NCI-H2081 (cell line): Measurements from ENCODE around the gene DIP2A.
"Not testable (repeated sequence)": the region's sequence is repeated elsewhere in the genome, so short reads cannot be mapped to it uniquely, and the experiment has no call there.

ENCODE experiments used
- DNase-seq, 2 experiments: peaks; one replicate each; lab custom pipeline; 2025; lab: John Stamatoyannopoulos, UW

DIP2A gene

DNA sequence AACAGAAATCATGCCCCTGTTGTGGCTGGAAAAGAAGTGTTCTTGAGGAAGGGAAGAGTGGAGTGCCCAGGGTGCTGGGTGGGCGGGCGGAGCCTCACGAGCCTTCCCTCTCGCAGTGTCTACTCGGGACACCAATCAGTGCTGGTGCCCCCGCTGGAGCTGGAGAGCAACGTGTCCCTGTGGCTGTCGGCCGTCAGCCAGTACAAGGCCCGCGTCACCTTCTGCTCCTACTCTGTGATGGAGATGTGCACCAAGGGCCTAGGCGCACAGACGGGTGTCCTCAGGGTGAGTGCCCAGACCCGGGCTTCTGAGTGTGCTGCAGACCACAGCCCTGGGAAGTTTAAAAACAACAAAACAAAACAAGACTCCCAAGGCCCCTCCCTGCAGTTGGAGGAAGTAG is 98.8 kb downstream of the DIP2A start:
- DNase-seq, result no peak

DNA sequence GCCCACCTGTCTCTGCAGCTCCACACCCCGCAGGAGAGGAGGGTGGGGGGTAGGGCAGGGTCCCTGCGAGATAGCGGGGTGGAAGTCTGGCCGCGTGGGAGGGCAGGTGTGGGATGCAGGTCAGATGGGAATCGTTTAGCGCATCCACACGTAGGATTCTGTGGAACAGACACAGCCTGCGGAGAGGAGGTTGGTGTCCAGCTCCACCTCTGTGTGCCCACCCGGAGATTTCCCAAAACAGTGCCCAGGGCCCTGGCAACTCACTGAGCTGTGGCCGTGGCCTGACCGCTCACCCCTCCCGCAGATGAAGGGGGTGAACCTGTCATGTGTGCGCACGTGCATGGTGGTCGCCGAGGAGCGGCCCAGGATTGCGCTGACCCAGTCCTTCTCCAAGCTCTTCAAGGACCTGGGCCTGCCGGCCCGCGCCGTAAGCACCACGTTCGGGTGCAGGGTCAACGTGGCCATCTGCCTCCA is 99.3 kb downstream of the DIP2A start:
- no peak for DNase-seq

DNA sequence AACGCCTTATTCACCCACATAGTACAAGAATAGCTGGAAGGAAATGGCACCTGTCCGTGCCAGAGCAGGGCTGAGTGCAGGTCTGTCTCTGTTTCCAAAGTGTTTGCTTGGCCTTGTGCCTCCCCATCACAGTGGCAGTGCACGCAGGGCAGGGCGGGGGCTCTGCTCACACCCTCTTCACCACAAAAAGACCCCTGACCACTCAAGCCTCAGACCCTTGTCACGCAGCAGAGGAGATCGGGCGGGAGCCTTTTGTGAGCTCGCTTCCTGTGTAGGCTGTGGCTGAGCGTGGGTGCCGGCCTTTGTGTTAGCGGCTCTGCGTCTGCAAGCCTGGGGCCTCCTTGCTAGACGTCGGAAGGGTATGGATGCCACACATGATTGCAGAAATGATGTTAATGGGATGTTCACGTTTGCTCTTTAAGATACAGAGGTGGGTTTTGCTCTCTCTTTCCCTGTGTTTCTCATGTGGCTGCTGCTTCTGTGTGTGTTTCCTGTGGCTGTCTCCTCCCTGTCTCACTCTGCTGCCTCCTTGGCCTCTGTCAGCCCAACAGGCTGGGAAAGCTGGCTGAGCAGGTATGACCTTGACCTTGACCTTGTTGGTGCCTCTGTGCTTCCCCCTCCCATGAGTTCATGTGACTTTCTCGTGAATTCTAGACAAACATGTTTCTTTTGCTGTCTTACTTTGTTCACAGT is 100.7 kb downstream of the DIP2A start:
- DNase-seq, result no peak

DNA sequence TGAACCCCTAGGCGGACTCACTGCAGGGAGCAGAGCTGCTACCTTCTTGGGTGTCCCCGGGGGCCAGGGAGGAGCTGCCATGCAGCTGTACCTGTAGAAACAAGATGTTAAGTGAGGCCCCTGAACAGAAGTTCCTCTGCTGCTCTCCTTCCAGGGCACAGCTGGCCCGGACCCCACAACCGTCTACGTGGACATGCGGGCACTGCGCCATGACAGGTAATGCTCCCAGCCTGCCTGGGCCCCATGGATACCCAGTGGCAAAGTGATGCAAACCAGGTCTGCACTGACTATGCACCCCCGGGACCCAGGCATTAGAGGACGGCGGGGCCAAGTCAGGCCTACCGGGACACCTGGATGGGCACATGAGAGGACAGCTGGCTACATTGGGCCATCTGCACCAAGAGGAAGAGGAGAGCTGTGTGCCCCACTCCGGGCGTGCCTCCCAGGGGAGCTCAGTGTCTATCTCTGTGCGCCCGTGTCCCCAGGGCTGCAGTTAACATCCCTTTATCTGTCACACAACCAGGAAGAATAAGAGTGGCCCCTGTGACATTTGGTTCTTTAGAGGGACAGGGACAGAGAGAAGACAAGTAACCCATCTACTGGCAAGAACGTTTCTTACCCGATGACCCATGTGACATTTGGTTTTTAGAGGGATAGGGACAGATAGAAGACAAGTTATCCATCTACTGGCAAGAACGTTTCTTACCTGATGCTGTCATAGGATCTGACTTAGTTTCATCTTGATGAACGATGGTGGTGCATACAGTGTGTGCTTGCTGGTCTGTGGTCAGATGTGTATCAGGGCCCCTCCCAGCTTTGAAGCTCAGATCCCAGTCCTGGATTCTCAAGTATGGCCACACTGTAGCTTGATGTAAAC is 102.1 kb downstream of the DIP2A start:
- DNase-seq, result no peak

DNA sequence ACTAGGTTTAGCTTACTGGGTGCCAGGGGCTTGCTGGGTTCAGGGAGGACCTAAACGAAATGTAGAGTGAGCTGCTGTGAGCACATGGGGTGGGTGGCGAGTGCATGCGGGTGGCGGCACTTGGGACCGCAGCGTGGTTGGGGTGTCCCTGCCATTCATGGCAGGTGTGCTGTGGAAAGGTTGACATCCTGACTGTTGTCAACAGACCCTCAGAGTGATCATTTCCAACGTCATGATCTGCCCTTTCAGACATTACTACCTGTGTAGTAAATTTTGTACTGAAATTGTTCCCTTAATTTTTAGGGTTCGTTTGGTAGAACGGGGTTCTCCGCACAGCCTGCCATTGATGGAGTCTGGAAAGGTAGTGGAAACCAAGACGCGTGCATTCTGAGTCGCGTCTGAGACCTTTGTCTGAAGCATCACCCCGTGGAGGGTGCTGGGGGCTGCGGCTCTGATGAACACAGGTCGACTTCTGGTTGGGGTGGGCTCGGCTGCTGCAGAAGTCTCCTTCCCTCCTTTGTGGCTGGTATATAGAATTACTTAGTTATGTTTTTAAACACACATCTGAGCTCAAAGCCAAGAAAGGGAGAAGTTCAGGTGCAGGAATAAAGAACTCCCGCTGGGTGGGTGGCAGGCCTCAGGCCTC is 102.9 kb downstream of the DIP2A start:
- no peak for DNase-seq

DNA sequence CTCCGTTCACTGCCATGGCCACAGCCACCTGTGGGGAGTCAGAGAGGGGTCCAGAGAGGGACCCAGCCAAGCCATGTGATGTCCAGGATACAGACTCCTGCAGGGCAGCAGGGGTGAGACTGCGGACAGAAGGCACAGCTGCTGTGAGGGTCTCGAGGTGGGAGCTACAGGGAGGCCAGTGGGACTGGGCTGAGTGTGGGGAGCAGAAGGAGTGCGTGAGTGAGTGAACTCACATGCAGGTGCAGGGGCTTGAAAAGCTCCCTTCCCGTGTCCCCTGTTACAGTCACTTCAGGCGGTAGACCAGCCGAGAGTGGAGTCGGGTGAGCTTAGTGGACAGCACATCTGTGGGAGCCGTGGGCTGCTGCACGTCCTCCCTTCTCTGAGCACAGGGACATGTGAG is 103.8 kb downstream of the DIP2A start:
- DNase-seq, result no peak

DNA sequence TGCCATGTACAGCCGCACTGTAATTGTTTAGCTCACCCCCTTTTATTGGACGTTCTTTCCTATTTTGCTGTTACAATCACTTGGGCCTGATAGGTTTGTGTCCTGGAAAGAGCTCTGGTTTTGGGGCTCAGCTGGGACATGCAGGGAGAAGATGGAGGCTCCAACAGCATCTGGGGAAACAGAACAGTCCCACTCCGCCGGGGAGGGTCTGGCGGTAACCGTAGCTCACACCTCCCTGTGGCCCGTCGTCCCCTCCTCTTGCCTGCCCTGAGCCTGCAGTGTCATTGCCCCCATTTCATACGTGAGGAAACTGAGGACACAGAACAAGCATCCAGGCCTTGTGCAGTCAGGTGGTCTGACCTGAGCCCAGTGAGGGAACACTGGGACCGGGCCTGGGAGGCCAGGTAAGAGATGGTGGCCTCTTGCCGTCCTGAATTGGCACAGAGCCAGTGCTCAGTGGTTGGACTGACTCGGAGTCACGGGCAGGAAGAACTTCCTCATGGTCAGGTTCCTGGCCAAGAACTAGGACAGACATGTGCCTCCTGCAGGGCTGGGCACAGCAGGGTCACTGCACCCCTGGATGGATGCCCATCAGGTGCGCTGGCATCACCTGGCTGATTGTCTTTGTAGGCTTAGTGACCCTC is 104.4 kb downstream of the DIP2A start:
- no peak for DNase-seq

DNA sequence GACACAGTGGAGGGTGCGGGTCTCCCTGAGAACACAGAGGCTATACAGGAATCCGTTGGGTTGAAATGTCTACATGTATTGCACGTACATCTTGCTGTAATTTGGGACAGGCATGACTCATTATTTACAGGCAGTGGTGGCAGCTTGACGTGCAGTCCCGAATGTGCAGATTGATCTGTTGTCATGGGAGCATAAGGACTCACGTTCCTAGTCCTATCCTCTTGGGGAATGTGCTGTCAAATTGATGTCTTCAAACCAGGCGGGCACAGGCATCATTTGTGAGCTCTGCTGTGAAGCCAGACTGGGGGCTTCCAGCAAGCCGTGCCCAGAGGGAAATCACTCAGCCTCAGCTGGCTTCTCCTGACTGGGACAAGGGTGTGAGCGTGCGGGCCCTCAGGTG is 105.7 kb downstream of the DIP2A start:
- no peak for DNase-seq

DNA sequence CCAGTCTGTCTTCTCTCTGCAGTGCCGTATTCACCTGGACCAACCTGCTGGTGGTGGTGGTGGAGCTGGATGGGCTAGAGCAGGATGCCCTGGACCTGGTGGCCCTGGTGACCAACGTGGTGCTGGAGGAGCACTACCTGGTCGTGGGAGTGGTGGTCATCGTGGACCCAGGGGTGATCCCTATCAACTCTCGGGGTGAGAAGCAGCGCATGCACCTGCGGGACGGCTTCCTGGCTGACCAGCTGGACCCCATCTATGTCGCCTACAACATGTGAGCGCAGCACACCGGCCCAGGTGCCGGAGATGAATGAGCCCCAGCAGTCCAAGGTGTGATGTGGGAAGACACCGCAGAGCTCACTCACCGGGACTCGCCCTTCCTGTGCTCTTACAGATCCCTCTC is 108.7 kb downstream of the DIP2A start:
- no peak for DNase-seq

DNA sequence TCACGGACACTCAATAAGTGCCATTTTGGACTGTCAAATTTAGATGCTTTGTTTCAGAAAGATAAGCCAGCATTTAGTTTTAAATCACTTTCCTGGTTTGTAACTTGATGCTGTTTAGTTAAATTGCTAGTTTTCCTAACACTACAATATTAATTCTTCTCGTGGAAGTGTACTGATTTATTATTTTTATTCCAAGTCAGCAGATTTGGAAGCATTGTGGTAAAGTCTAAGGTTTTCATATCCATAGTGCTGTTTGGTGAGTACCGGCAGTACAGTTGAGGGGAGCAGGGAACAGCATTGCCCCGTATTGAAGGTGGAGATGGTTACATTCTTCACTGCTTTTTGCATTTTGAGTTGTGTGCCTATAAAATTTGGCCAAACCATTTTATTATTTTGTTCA is 109.9 kb downstream of the DIP2A start:
- DNase-seq, result no peak

DNA sequence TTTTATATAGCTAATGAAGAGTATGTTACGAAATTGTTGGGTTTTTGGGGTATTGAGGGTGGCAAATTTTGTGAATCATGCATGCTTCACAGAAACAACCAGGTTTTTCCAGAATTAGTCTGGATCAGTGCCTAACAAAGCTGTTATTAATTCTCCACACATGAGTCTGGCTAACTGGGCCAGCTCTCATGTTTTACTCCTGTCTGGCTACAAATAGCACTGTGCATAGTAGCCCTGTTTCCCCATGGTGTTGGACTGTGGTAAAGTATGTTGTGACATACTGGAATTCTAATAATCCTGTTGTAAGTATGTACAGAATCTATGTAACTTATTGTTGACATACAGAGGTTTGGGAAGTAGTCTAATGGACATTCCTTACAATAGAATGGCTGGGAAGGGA is 110.4 kb downstream of the DIP2A start:
- DNase-seq, result no peak

DNA sequence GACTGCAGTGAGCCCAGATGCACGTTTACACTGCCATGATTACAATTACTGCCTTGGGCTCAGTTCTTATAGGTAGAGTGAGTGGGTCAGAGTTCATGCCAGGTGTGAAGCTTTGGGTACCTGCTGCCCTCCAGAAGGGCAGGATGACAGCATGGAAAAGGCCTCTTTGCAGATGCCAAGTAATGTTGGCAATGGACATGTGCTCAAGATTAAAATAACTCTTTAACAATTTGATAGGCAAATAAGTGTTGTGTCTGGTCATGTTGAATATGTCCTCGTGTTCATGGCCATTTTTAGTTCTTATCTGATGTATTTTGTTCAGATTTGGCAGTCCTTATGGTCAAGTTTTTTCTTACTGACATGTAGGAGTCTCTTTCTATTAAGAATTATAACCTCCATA is 111.4 kb downstream of the DIP2A start:
- no peak for DNase-seq

DNA sequence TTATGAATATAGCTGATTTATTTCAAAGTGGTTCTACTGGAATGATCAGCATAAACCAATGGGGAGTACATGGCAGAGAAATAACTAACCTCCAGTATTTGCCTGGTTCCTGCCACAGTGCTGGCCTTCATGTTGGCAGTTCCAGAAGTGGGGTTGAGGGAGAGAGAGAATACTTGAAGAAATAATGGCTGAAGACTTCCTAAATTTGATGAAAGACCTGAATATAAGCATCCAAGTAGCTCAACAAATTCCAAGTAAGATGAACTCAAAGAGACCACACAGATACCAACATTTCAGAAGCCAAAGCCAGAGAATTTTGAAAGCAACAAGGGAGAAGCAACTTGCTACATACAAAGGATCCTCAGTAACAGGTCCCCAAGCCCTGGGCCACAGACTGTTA is 111.9 kb downstream of the DIP2A start:
- no peak for DNase-seq

DNA sequence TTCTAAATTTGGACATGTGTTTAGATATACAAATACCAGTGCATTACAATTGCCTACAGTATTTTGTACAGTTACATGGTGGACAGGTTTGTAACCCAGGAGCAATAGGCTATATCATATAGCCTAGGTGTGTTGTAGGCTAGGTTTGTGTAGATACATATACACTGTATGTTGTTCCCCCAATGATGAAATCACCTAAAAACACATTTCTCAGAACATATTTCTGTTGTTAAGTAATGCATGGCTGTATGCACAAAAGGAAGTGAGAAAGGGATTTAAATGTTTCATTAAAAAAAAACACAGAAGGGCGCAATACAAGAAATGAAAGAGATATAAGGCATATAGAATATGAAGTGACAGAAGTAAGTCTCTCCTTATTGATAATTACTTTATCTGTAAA is 114.2 kb downstream of the DIP2A start:
- DNase-seq, result no peak

DNA sequence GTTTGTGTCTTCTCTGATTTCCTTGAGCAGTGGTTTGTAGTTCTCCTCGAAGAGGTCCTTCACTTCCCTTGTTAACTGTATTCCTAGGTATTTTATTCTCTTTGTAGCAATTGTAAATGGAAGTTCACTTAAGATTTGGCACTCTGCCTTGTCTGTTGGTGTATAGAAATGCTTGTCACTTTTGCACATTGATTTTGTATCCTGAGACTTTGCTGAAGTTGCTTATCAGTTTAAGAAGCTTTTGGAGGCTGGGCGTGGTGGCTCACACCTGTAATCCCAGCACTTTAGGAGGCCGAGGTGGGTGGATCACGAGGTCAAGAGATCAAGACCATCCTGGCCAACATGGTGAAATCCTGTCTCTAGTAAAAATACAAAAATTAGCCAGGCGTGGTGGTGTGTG is 119.1 kb downstream of the DIP2A start:
- DNase-seq, result not testable (repeated sequence)

DNA sequence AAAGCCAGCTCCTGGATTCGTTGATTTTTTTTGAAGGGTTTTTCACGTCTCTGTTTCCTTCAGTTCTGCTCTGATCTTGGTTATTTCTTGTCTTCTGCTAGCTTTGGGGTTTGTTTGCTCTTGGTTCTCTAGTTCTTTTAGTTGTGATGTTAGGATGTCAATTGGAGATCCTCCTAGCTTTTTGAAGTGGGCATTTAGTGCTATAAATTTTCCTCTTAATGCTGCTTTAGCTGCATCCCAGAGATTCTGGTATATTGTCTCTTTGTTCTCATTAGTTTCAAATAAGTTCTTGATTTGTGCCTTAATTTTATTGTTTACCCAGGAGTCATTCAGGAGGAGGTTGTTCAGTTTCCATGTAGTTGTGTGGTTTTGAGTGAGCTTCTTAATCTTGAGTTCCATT is 120.7 kb downstream of the DIP2A start:
- not testable (repeated sequence) for DNase-seq

DNA sequence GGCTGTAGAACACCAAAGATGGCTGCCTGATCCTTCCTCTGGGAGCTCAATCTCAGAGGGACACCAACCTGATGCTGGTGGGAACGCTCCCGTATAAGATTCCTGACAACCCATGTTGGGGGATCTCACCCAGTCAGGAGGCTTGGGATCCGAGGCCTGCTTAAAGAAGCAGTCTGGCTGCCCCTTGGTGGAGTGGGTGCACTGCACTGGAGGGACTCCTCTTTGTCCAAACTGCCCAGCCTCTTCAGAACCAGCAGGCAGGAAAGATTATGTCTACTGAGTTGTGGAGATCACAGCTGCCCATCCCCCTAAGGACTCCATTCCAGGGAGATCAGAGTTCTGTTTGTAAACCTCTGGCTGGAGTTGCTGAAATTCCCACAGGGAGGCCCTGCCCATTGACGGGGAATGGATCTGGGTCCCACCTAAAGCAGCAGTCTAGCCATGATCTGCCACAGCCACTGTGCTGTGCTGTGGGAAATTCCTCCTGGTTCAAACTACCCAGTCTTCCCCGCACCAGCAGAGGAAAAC is 123.2 kb downstream of the DIP2A start:
- no peak for DNase-seq

DNA sequence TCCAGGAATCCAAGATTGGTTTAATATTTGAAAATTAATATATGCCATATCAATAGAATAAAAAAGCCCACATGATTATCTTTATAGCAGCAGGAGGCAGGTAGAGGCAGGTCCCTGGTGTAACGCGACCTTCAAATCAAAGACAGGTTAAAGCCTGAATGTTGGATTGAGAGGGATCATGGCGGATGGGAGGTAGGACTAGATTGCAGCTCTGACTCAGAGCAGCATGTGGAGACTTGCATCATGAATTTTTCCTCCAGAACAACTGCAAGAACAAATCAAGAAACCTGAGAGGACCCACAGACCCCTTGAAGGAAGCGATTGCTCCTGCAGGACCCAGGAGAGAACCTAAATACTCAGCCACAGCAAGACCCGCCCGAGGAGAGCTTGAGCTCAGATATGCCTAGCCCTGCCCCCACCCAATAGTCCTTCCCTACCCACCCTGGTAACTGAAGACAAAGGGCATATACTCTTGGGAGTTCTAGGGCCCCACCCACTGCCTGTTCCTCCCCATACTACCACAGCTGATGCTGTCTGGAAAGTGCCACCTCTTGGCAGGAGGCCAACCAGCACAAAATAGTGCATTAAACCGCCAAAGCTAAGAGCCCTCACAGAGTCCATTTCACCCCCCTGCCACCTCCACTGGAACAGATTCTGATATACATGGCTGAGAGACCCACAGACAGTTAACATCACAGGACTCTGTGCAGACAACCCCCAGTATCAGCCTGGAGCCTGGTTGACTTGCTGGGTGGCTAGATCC is 126.7 kb downstream of the DIP2A start:
- no peak for DNase-seq

DNA sequence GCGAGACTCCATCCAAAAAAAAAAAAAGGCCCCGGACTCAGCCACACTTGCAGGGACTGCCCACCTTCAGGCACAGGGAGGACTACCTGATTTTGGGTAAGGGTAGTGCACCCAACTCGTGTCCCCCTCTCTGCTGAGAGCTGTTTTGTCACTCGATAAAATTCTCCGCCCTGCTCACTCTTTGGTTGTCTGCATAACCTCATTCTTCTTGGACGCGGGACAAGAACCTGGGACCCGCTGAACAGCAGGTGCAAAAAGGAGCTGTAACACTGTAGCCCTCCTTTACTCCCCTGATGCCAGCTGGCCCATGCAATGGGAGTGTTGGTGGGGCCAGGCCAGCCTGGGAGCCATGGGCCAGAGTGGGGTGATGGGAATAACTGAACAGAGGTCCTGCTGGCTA is 135.6 kb downstream of the DIP2A start:
- no peak for DNase-seq

DNA sequence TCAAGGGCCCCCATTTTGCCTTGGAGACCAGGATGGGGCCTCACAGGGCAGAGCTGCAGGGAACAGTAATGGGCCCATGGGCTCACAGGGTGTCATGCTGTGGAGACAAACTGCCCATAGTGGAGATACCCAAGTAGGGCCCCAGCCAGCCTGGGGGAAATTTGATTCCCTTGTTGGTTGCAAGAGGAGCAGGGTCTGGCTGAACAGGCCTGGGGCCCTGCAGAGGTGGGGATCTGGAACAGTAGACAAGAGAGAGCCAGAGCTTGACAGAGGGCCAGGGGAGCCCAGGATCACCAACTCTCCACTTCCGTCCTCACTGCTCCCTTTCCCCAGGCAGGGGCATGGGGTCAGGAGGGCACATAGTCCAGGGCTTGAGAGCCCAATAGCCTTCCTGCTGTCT is 137.5 kb downstream of the DIP2A start:
- no peak for DNase-seq

DNA sequence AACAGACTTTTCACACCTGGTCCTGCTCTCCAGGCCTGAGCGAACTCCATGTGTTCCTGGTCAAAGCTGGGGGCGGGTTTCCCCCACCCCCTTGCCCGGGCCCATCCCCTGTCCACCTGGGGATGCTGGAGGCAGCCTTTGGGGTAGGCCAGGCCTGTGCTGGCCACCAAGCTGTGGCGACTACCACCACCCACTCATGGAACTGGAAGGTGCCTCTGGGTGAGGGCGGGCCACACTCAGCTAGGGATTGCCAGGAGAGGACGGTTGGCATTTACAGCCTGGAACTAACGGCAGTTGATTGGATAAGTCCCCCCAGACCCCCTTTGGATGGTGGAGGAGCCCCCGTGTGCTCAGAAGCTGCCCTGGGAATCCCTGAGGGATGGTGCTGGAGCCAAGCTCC is 138.3 kb downstream of the DIP2A start:
- no peak for DNase-seq
